K562 (cell line): Measurements from ENCODE around the gene CPA4. TPM values are rescaled to one million over a fixed set of nuclear protein-coding genes. Genes with fewer than 3 reads are reported as not detected.

Experiments
- ATAC-seq: fragments of 200-7000 bp; cut with Tn5 transposase; 3 replicates; pipeline ENCODE4 v1.9.1; 2020; ENCODE audit warnings: moderate library complexity
- BruUV-seq: library from RNA; stranded (reverse); fragments of 400-500 nt; replicated peaks from 2 replicates; lab custom pipeline; 2021; lab: Mats Ljungman, UMichigan
- CTCF ChIA-PET: fragments of 300-600 bp; formaldehyde crosslinking; extraction: SDS; loops from one replicate; lab custom pipeline; 2021; ENCODE audit warnings: low intra/inter-chr PET ratio; lab: Yijun Ruan, JAX
- POLR2A ChIA-PET: fragments of 300-600, 350-650 bp; sonication (Branson Sonifier 250); formaldehyde crosslinking; extraction: SDS; loops from one replicate; lab custom pipeline; 2021; ENCODE audit warnings: antibody characterized with exemption, inconsistent platforms; lab: Yijun Ruan, JAX
- DNase-seq, 4 experiments: peaks; one replicate each; pipeline versions ENCODE4 v3.0.0 to v3.0.0-alpha.2; 2011 to 2018; ENCODE audit warnings: low spot score in 3 of 4, mixed read lengths in 3 of 4; ENCODE audit errors: extremely low read depth in 1 of 4
- FAIRE-seq: peaks from 2 replicates; lab custom pipeline; 2011; peaks lifted over from hg19 to GRCh38; lab: Jason Lieb, UNC
- H2AFZ ChIP-seq: 2 replicates; pipeline ENCODE4 v1.6.0; 2011; ENCODE audit warnings: low read depth, low read length, control low read depth, inconsistent platforms
- H3K27ac ChIP-seq: fragments of 200-600 bp; 3 replicates; pipeline ENCODE4 v1.8.0; 2011; ENCODE audit warnings: low read depth, mild to moderate bottlenecking, control low read depth, inconsistent platforms, low read length, moderate library complexity, mixed read lengths; ENCODE audit errors: extremely low read depth
- H3K27me3 ChIP-seq, 2 experiments: fragments of 300-600 bp in 1 of 2; 2 replicates in 1 of 2; 3 replicates in 1 of 2; pipeline versions ENCODE4 v1.6.0 to v1.8.0; 2011; ENCODE audit warnings: inconsistent platforms in 2 of 2, low read length in 2 of 2, mild to moderate bottlenecking in 1 of 2, mixed read lengths in 1 of 2, moderate library complexity in 1 of 2; ENCODE audit not compliant: control insufficient read depth in 2 of 2, insufficient read depth in 2 of 2
- H3K36me3 ChIP-seq: fragments of 300-600 bp; 3 replicates; pipeline ENCODE4 v1.8.0; 2011; ENCODE audit warnings: mild to moderate bottlenecking, low read length, inconsistent platforms; ENCODE audit not compliant: control insufficient read depth, insufficient read depth
- H3K4me1 ChIP-seq, 2 experiments: fragments of 200-600 bp in 1 of 2; replicated peaks in 1 of 2; 2 replicates in 1 of 2; 3 replicates in 1 of 2; pipeline versions ENCODE4 v1.5.1 to v1.8.0; 2011; ENCODE audit warnings: inconsistent platforms in 2 of 2, low read length in 2 of 2, mild to moderate bottlenecking in 1 of 2, mixed read lengths in 1 of 2, moderate library complexity in 1 of 2; ENCODE audit not compliant: control insufficient read depth in 2 of 2, insufficient read depth in 2 of 2
- H3K4me2 ChIP-seq: 2 replicates; pipeline ENCODE4 v1.6.1; 2011; ENCODE audit warnings: low read length, control low read depth, inconsistent platforms, mixed read lengths; ENCODE audit not compliant: insufficient read depth
- H3K4me3 ChIP-seq: fragments of 200-600 bp; sonication (generic), shearing (Covaris generic); 2 replicates; pipeline ENCODE4 v1.5.1; 2016; ENCODE audit warnings: control low read depth, inconsistent platforms
- H3K79me2 ChIP-seq: fragments of 200-600 bp; 3 replicates; pipeline ENCODE4 v1.8.0; 2011; ENCODE audit warnings: low read length, inconsistent platforms; ENCODE audit not compliant: control insufficient read depth, insufficient read depth
- H3K9ac ChIP-seq, 2 experiments: 2 replicates each; pipeline versions ENCODE4 v1.6.0 to v1.6.1; 2011; ENCODE audit warnings: low read depth in 2 of 2, low read length in 2 of 2, control low read depth in 1 of 2, inconsistent platforms in 1 of 2, mild to moderate bottlenecking in 1 of 2, mixed read lengths in 1 of 2; ENCODE audit not compliant: insufficient read depth in 1 of 2
- H3K9me1 ChIP-seq: one replicate; pipeline ENCODE4 v1.6.0; 2011; ENCODE audit warnings: inconsistent platforms, mild to moderate bottlenecking, low read length, moderate library complexity; ENCODE audit not compliant: control insufficient read depth, insufficient read depth
- H3K9me3 ChIP-seq: replicated peaks from 2 replicates; pipeline ENCODE4 v1.5.1; 2011; ENCODE audit warnings: low read depth, low read length, inconsistent platforms; ENCODE audit not compliant: control insufficient read depth, insufficient read depth
- H4K20me1 ChIP-seq: replicated peaks from 2 replicates; pipeline ENCODE4 v1.6.1; 2011; ENCODE audit warnings: low read length, inconsistent platforms, mixed read lengths; ENCODE audit not compliant: control insufficient read depth, insufficient read depth
- EWSR1 ChIP-seq: fragments of 450-650 bp; IDR thresholded peaks from 2 replicates; pipeline ENCODE4 v1.6.1; 2018; ENCODE audit warnings: borderline replicate concordance, mild to moderate bottlenecking, low read depth, moderate library complexity; ENCODE audit not compliant: partially characterized antibody
- GABPB2 ChIP-seq: fragments of 250-450 bp; sonication (Bioruptor Pico); conservative IDR thresholded peaks from 2 replicates; pipeline ENCODE4 v1.5.1; 2021; ENCODE audit warnings: mild to moderate bottlenecking
- HCFC1 ChIP-seq: IDR thresholded peaks from 2 replicates; pipeline ENCODE4 v1.6.1; 2012; ENCODE audit warnings: low read depth, low read length, improper control_type of control experiment
- ZNF24 ChIP-seq: fragments of 450-650 bp; IDR thresholded peaks from 2 replicates; pipeline ENCODE4 v1.6.1; 2016
- ZNF583 ChIP-seq: fragments of 250-450 bp; sonication (Bioruptor Pico); IDR thresholded peaks from 2 replicates; pipeline ENCODE4 v1.4.0; 2020
- WGBS: fragments of 100-300 bp; shearing (Covaris generic); methylation state at CpG from one replicate; pipeline ENCODE4 v1.1.6; 2016; ENCODE audit warnings: low coverage, mixed read lengths; ENCODE audit not compliant: insufficient coverage; ENCODE audit errors: missing lambda C conversion rate; 5-methylcytosine and 5-hydroxymethylcytosine counted together
- in situ Hi-C: fragments of 300-500 bp; cut with MboI; formaldehyde crosslinking; loops from 4 replicates; pipeline ENCODE4 v1.15.0; 2018; ENCODE audit warnings: inconsistent platforms, mixed read lengths
- intact Hi-C: fragments of 100-400 bp; cut with micrococcal nuclease; formaldehyde crosslinking; loops from 2 replicates; pipeline ENCODE4 v1.14.2; 2022
- polyA plus RNA-seq, 8 experiments: library from polyadenylated mRNA; depleted of rRNA in 4 of 8; stranded (reverse) in 5 of 8; unstranded in 3 of 8; fragments of >200 nt; fragmentation: Nextera tagmentation in 2 of 8; fragmentation: Illumina TruSeq in 1 of 8; extraction: Ambion mirVana in 2 of 8; extraction: Trizol in 1 of 8; gene quantifications; 2 replicates each; pipeline versions ENCODE4 v1.2.1 to v1.2.3, GENCODE V29; 2011 to 2014; ENCODE audit warnings: inconsistent platforms in 1 of 8, missing spikeins in 1 of 8
- total RNA-seq, 7 experiments: library from RNA; depleted of rRNA in 6 of 7; stranded (reverse); fragments of >200 nt in 6 of 7; fragmentation: Illumina TruSeq in 2 of 7; extraction: Trizol in 2 of 7; gene quantifications; 2 replicates each; pipeline versions ENCODE4 v1.2.1 to v1.2.3, GENCODE V29; 2011 to 2021; ENCODE audit warnings: low replicate concordance in 1 of 7
- TF ChIP-seq, protein P1 (sequence below): fragments of 250-450 bp; sonication (Bioruptor Pico); IDR thresholded peaks from 2 replicates; pipeline ENCODE4 v1.8.0; 2022; ENCODE audit warnings: inconsistent platforms, mild to moderate bottlenecking, moderate library complexity, borderline replicate concordance
- TF ChIP-seq, protein P2 (sequence below): IDR thresholded peaks from 2 replicates; pipeline ENCODE4 v1.6.1; 2011; ENCODE audit warnings: borderline replicate concordance, low read depth, mild to moderate bottlenecking, moderate library complexity, low read length; ENCODE audit not compliant: insufficient read depth, poor library complexity, severe bottlenecking
- TF ChIP-seq, protein P3 (sequence below), 2 experiments: IDR thresholded peaks in 1 of 2; conservative IDR thresholded peaks in 1 of 2; 2 replicates each; pipeline ENCODE4 v1.6.1; 2016; ENCODE audit warnings: low read depth in 2 of 2, mild to moderate bottlenecking in 1 of 2, missing compliant biosample characterization in 1 of 2, missing genetic modification characterization in 1 of 2, moderate library complexity in 1 of 2

CPA4 gene
- total and polyA plus RNA-seq, 9 of the 15 experiments (the other 6 are each of a cell fraction or from before 2014, with no cell fraction given) = not detected

DNA sequence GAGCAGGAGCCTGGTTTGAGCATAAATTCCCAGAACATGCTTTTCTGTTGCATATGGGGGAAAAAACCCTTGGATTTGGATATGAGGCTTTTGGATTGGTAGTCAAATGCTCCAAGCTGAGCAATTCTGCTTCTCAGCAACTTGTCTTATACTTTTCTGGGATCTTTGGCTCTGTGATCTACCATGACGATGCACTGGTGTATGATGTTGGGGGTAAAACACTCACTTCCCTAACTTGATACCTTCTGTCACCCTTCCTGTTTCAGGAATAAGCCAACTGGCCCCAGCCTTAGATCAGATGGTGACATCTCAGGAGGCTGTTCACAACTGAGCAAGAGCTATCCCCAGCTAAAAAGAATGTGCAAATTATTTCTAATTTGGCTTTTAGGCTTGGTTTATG, 13.1 kb upstream of the CPA4 start:
- H3K27ac ChIP-seq = no peak overlapping the region
- ChIA-PET POLR2A (no interaction called here), CTCF (no interaction called here)
- H3K27me3 ChIP-seq = peaks cover 35 to 39% of the 10 kb centered on the region in 2 experiments
- H3K79me2 ChIP-seq = no peaks in the 10 kb centered on the region
- no peak overlapping the region for H3K4me2 ChIP-seq
- DNase-seq = no peak
- intact Hi-C loops = loop anchor here (5.0 to 10.0 kb wide), 2 partner anchors 208 to 555 kb away; partner anchors contain the start of gene KLHDC10
- H3K4me3 ChIP-seq = no peak overlapping the region
- H3K36me3 ChIP-seq = no peaks in the 10 kb centered on the region
- no peaks in the 10 kb centered on the region for H3K9me1 ChIP-seq
- no peak overlapping the region for H3K9ac ChIP-seq
- no peaks in the 10 kb centered on the region for H3K9me3 ChIP-seq
- H3K4me1 ChIP-seq = no peaks in the 10 kb centered on the region
- no peak for FAIRE-seq
- TF ChIP-seq EWSR1 = no peak
- TF ChIP-seq, protein P1, sequence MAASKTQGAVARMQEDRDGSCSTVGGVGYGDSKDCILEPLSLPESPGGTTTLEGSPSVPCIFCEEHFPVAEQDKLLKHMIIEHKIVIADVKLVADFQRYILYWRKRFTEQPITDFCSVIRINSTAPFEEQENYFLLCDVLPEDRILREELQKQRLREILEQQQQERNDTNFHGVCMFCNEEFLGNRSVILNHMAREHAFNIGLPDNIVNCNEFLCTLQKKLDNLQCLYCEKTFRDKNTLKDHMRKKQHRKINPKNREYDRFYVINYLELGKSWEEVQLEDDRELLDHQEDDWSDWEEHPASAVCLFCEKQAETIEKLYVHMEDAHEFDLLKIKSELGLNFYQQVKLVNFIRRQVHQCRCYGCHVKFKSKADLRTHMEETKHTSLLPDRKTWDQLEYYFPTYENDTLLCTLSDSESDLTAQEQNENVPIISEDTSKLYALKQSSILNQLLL = 0 out of 2 replicates have a peak, but pooled peaks have one; percentile 23
- in situ Hi-C loops = no loop called here
- no peak overlapping the region for H2AFZ ChIP-seq
- no TSS peak for BruUV-seq
- H4K20me1 ChIP-seq = no peaks in the 10 kb centered on the region
- WGBS = 3% methylated on average over 1 of the region's 1 CpG
- ATAC-seq = no peak

DNA sequence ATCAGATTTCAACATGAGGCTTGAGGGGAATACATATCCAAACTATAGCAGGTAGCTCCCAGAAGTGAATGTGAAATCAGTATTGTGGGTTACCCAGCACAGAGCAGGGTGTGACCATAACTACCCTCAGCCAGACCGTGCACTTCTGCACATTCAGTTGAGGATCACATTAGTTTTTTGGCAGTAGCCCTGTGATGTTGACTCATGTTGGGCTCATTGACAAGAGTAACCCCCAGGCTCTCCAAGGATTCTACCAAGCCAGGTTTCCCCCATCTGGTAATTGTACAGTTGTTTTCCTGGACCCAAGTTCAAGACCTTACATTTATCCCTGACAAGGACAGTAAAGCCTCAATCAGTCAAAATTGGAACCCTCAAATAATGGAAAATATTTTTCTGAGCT, 11.7 kb upstream of the CPA4 start:
- Histone ChIP-seq H3K27ac (no peak overlapping the region), H3K9me3 (no peaks in the 10 kb centered on the region), H3K79me2 (no peaks in the 10 kb centered on the region), H3K9ac (no peak overlapping the region), H3K27me3 (peaks cover 31 to 39% of the 10 kb centered on the region in 2 experiments), H2AFZ (no peak overlapping the region), H3K9me1 (no peaks in the 10 kb centered on the region), H4K20me1 (no peaks in the 10 kb centered on the region), H3K4me2 (no peak overlapping the region), H3K4me1 (no peaks in the 10 kb centered on the region), H3K36me3 (no peaks in the 10 kb centered on the region), H3K4me3 (no peak overlapping the region)
- no peak for ATAC-seq
- 0% methylated on average over 1 of the region's 1 CpG for WGBS
- no peak for FAIRE-seq
- POLR2A ChIA-PET = interaction anchor here (0.7 kb wide), 1 partner anchor 9 kb away, joined by 3 read pairs; no protein-coding TSS in a partner anchor
- in situ Hi-C loops (no loop called here), intact Hi-C loops (no loop called here)
- BruUV-seq = no TSS peak
- CTCF ChIA-PET = no interaction called here
- DNase-seq = no peak
- TF ChIP-seq, protein P2, sequence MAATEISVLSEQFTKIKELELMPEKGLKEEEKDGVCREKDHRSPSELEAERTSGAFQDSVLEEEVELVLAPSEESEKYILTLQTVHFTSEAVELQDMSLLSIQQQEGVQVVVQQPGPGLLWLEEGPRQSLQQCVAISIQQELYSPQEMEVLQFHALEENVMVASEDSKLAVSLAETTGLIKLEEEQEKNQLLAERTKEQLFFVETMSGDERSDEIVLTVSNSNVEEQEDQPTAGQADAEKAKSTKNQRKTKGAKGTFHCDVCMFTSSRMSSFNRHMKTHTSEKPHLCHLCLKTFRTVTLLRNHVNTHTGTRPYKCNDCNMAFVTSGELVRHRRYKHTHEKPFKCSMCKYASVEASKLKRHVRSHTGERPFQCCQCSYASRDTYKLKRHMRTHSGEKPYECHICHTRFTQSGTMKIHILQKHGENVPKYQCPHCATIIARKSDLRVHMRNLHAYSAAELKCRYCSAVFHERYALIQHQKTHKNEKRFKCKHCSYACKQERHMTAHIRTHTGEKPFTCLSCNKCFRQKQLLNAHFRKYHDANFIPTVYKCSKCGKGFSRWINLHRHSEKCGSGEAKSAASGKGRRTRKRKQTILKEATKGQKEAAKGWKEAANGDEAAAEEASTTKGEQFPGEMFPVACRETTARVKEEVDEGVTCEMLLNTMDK = no peak
- TF ChIP-seq HCFC1 = no peak
- no peak for TF ChIP-seq GABPB2 (CRISPR knock-in tag)
- no peak for TF ChIP-seq ZNF583 (CRISPR knock-in tag)
- TF ChIP-seq ZNF24 = no peak
- TF ChIP-seq, protein P3, sequence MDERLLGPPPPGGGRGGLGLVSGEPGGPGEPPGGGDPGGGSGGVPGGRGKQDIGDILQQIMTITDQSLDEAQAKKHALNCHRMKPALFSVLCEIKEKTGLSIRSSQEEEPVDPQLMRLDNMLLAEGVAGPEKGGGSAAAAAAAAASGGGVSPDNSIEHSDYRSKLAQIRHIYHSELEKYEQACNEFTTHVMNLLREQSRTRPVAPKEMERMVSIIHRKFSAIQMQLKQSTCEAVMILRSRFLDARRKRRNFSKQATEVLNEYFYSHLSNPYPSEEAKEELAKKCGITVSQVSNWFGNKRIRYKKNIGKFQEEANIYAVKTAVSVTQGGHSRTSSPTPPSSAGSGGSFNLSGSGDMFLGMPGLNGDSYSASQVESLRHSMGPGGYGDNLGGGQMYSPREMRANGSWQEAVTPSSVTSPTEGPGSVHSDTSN (CRISPR knock-in tag; IDR thresholded peaks at IDR 0.05; ENCODE audit: low read depth) = no peak
- TF ChIP-seq, protein P3 (tag; conservative IDR thresholded peaks at IDR 0.05; ENCODE audit: low read depth) = no peak
